HepG2 (cell line): ENCODE measurements around the gene TCFL5. TPM values are rescaled to one million over a fixed set of nuclear protein-coding genes. Genes with fewer than 3 reads are reported as not detected.

Experiments
- BRD4 ChIP-seq: sonication (generic); formaldehyde crosslinking; IDR thresholded peaks from 2 replicates; pipeline ENCODE4 v1.4.0; 2020; ENCODE audit warnings: missing genetic modification reagents
- CHCHD3 ChIP-seq: sonication (generic); formaldehyde crosslinking; IDR thresholded peaks from 2 replicates; pipeline ENCODE4 v1.8.0; 2022; ENCODE audit warnings: mild to moderate bottlenecking, missing genetic modification reagents, moderate library complexity
- CHD4 ChIP-seq: fragments of 200-600 bp; sonication (generic); IDR thresholded peaks from 2 replicates; pipeline ENCODE4 v1.7.0; 2017; ENCODE audit warnings: mild to moderate bottlenecking, low read length, borderline replicate concordance
- GPN1 ChIP-seq: sonication (generic); formaldehyde crosslinking; IDR thresholded peaks from 2 replicates; pipeline ENCODE4 v1.5.1; 2020; ENCODE audit warnings: missing genetic modification reagents, borderline replicate concordance
- HNRNPK ChIP-seq: fragments of 200-400 bp; formaldehyde crosslinking; IDR thresholded peaks from 2 replicates; pipeline ENCODE4 v1.6.1; 2018; ENCODE audit warnings: low read length, low read depth, moderate library complexity, mild to moderate bottlenecking; ENCODE audit not compliant: poor library complexity, severe bottlenecking
- HOXA5 ChIP-seq: sonication (generic); formaldehyde crosslinking; IDR thresholded peaks from 2 replicates; pipeline ENCODE4 v1.4.0; 2020; ENCODE audit warnings: missing genetic modification reagents
- IRX3 ChIP-seq: sonication (generic); formaldehyde crosslinking; IDR thresholded peaks from 2 replicates; pipeline ENCODE4 v1.8.1; 2023; ENCODE audit warnings: mild to moderate bottlenecking, low read depth, missing genetic modification reagents, borderline replicate concordance
- KAT2B ChIP-seq: fragments of 150-350 bp; IDR thresholded peaks from 2 replicates; pipeline ENCODE4 v1.6.1; 2014; ENCODE audit warnings: low read depth, low read length, borderline replicate concordance
- KLF9 ChIP-seq: IDR thresholded peaks from 2 replicates; pipeline ENCODE4 v1.6.1; 2016; ENCODE audit warnings: low read depth
- NCOA2 ChIP-seq: sonication (generic); formaldehyde crosslinking; IDR thresholded peaks from 2 replicates; pipeline ENCODE4 v1.8.0; 2022; ENCODE audit warnings: inconsistent platforms
- PPARG ChIP-seq: conservative IDR thresholded peaks from 2 replicates; pipeline ENCODE4 v1.6.1; 2016; ENCODE audit warnings: missing biosample characterization, missing genetic modification reagents
- RFX1 ChIP-seq: fragments of 450-650 bp; IDR thresholded peaks from 2 replicates; pipeline ENCODE4 v1.6.1; 2017
- SRSF4 ChIP-seq: fragments of 200-400 bp; formaldehyde crosslinking; IDR thresholded peaks from one replicate; pipeline ENCODE4 v1.6.1; 2018; ENCODE audit warnings: mild to moderate bottlenecking, low read depth, low read length, moderate library complexity; ENCODE audit not compliant: poor library complexity, severe bottlenecking
- SRSF9 ChIP-seq: fragments of 200-400 bp; formaldehyde crosslinking; IDR thresholded peaks from 2 replicates; pipeline ENCODE4 v1.6.1; 2018; ENCODE audit warnings: borderline replicate concordance, mild to moderate bottlenecking, low read depth, low read length; ENCODE audit not compliant: insufficient read depth, poor library complexity, severe bottlenecking
- WIZ ChIP-seq: sonication (generic); formaldehyde crosslinking; IDR thresholded peaks from 2 replicates; pipeline ENCODE4 v1.5.1; 2020; ENCODE audit warnings: mild to moderate bottlenecking, missing genetic modification reagents
- ZFP62 ChIP-seq: sonication (generic); formaldehyde crosslinking; IDR thresholded peaks from 2 replicates; pipeline ENCODE4 v1.4.0; 2020; ENCODE audit warnings: missing genetic modification reagents
- ZNF143 ChIP-seq: sonication (generic); formaldehyde crosslinking; IDR thresholded peaks from 2 replicates; pipeline ENCODE4 v1.4.0; 2020; ENCODE audit warnings: missing genetic modification reagents
- ZNF207 ChIP-seq: fragments of 450-650 bp; IDR thresholded peaks from 2 replicates; pipeline ENCODE4 v1.6.1; 2016; ENCODE audit warnings: antibody characterized with exemption, borderline replicate concordance
- ZNF296 ChIP-seq: sonication (generic); formaldehyde crosslinking; conservative IDR thresholded peaks from 2 replicates; pipeline ENCODE4 v1.5.0; 2020; ENCODE audit warnings: mild to moderate bottlenecking, missing genetic modification reagents
- ZNF317 ChIP-seq: sonication (generic); formaldehyde crosslinking; IDR thresholded peaks from 2 replicates; pipeline ENCODE4 v1.5.0; 2020; ENCODE audit warnings: mild to moderate bottlenecking, missing genetic modification reagents
- ZNF577 ChIP-seq: sonication (generic); formaldehyde crosslinking; IDR thresholded peaks from 2 replicates; pipeline ENCODE4 v1.4.0; 2020; ENCODE audit warnings: mild to moderate bottlenecking, low read depth, missing genetic modification reagents, borderline replicate concordance
- ZNF619 ChIP-seq: sonication (generic); formaldehyde crosslinking; IDR thresholded peaks from 2 replicates; pipeline ENCODE4 v1.4.0; 2020; ENCODE audit warnings: mild to moderate bottlenecking, missing genetic modification reagents
- ZNF773 ChIP-seq: sonication (generic); formaldehyde crosslinking; IDR thresholded peaks from 2 replicates; pipeline ENCODE4 v1.4.0; 2020; ENCODE audit warnings: missing genetic modification reagents, borderline replicate concordance
- polyA plus RNA-seq, 8 experiments: library from polyadenylated mRNA; depleted of rRNA in 3 of 8; stranded (reverse) in 7 of 8; unstranded in 1 of 8; fragments of >200 nt; fragmentation: Illumina TruSeq in 4 of 8; extraction: Trizol in 4 of 8; gene quantifications; 2 replicates each; pipeline versions ENCODE4 v1.2.1 to v1.2.3, GENCODE V29; 2011 to 2016; ENCODE audit warnings: low read depth in 4 of 8, missing spikeins in 1 of 8, mixed read lengths in 1 of 8; ENCODE audit not compliant: insufficient read depth in 1 of 8
- total RNA-seq, 5 experiments: library from RNA; depleted of rRNA; stranded (reverse); fragments of >200 nt; fragmentation: Illumina TruSeq; extraction: Trizol; gene quantifications; 2 replicates each; pipeline ENCODE4 v1.2.3, GENCODE V29; 2016; ENCODE audit warnings: low read depth in 1 of 5
- TF ChIP-seq, protein P1 (sequence below): sonication (generic); formaldehyde crosslinking; IDR thresholded peaks from 2 replicates; pipeline ENCODE4 v1.4.0; 2020; ENCODE audit warnings: mild to moderate bottlenecking, missing genetic modification reagents, borderline replicate concordance
- TF ChIP-seq, protein P2 (sequence below): sonication (generic); formaldehyde crosslinking; conservative IDR thresholded peaks from 2 replicates; pipeline ENCODE4 v1.8.0; 2022; ENCODE audit warnings: mild to moderate bottlenecking, moderate library complexity, missing genetic modification reagents
- TF ChIP-seq, protein P3 (sequence below): fragments of 450-650 bp; IDR thresholded peaks from 2 replicates; pipeline ENCODE4 v1.6.1; 2017

Gene TCFL5
- total and polyA plus RNA-seq, 2 of the 13 experiments (the other 11 are each of a cell fraction or from before 2014, with no cell fraction given), result 14.8 to 20.0 TPM

DNA sequence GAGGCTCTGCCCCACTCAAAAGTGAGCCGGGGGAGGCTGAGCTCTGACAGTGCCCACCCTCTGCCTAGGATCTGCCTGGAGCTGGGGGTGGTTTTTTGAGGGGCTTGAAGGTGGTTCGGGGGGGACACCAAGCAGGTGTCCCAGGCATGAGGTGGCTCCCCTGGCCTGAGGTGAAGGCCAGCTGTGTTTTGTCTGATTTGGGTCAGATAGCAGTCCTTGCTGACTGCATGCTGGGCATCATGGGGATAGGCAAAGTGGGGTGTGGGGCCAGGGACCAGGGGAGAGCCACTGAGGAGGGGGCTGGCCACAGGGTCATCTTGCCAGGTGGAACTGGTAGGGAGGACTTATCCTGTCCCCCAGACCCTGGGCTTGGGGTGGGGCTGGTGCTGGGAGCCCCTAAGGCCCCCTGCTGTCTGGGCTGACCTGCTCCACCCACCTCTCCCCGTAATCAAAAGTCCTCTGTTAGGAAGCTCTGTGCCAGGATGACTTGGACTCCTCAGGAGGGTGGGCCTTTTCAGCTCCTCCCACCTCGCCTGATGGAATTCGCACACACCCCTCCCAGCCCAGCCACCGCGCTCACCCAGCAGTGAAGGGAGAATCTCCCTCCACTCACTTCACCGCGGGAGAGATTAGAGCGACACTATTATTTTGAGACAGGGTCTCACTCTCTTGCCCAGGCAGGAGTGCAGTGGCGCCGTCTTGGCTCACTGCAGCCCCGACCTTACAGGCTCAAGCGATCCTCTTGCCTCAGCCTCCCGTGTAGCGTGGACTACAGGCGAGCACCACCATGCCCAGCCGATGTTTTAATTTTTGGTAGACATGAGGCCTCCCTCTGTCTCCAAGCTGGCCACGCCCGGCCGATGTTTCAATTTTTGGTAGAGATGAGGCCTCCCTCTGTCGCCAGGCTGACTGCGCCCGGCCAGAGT lies 46.3 kb downstream of the TCFL5 start (continued):
- TF ChIP-seq, protein P1, sequence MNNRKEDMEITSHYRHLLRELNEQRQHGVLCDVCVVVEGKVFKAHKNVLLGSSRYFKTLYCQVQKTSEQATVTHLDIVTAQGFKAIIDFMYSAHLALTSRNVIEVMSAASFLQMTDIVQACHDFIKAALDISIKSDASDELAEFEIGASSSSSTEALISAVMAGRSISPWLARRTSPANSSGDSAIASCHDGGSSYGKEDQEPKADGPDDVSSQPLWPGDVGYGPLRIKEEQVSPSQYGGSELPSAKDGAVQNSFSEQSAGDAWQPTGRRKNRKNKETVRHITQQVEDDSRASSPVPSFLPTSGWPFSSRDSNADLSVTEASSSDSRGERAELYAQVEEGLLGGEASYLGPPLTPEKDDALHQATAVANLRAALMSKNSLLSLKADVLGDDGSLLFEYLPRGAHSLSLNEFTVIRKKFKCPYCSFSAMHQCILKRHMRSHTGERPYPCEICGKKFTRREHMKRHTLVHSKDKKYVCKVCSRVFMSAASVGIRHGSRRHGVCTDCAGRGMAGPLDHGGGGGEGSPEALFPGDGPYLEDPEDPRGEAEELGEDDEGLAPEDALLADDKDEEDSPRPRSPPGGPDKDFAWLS, result no peak
- no peak for TF ChIP-seq KAT2B
- no peak for TF ChIP-seq GPN1 (CRISPR knock-in tag)
- TF ChIP-seq ZNF317, result no peak
- no peak for TF ChIP-seq PPARG (CRISPR knock-in tag)
- TF ChIP-seq, protein P2, sequence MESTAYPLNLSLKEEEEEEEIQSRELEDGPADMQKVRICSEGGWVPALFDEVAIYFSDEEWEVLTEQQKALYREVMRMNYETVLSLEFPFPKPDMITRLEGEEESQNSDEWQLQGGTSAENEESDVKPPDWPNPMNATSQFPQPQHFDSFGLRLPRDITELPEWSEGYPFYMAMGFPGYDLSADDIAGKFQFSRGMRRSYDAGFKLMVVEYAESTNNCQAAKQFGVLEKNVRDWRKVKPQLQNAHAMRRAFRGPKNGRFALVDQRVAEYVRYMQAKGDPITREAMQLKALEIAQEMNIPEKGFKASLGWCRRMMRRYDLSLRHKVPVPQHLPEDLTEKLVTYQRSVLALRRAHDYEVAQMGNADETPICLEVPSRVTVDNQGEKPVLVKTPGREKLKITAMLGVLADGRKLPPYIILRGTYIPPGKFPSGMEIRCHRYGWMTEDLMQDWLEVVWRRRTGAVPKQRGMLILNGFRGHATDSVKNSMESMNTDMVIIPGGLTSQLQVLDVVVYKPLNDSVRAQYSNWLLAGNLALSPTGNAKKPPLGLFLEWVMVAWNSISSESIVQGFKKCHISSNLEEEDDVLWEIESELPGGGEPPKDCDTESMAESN (CRISPR knock-in tag), result no peak
- TF ChIP-seq HNRNPK, result no peak
- TF ChIP-seq CHCHD3, result no peak
- no peak for TF ChIP-seq ZNF773
- TF ChIP-seq CHD4, result no peak; the same call in 1 of the 2 replicates
- TF ChIP-seq ZNF207, result no peak
- no peak for TF ChIP-seq SRSF9
- TF ChIP-seq ZNF577 (CRISPR knock-in tag), result no peak; the same call in 1 of the 2 replicates
- TF ChIP-seq, protein P3, sequence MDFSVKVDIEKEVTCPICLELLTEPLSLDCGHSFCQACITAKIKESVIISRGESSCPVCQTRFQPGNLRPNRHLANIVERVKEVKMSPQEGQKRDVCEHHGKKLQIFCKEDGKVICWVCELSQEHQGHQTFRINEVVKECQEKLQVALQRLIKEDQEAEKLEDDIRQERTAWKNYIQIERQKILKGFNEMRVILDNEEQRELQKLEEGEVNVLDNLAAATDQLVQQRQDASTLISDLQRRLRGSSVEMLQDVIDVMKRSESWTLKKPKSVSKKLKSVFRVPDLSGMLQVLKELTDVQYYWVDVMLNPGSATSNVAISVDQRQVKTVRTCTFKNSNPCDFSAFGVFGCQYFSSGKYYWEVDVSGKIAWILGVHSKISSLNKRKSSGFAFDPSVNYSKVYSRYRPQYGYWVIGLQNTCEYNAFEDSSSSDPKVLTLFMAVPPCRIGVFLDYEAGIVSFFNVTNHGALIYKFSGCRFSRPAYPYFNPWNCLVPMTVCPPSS, result no peak
- TF ChIP-seq KLF9 (CRISPR knock-in tag), result no peak
- no peak for TF ChIP-seq IRX3 (CRISPR knock-in tag)
- no peak for TF ChIP-seq ZFP62 (CRISPR knock-in tag)
- no peak for TF ChIP-seq WIZ (CRISPR knock-in tag)
- TF ChIP-seq RFX1, result no peak
- 0 out of 2 replicates have a peak, but pooled peaks have one; percentile 25 for TF ChIP-seq HOXA5 (CRISPR knock-in tag)
- TF ChIP-seq ZNF143 (CRISPR knock-in tag), result 0 out of 2 replicates have a peak, but pooled peaks have one; percentile 18
- TF ChIP-seq NCOA2, result peak; percentile 54; the same call in 1 of the 2 replicates
- TF ChIP-seq ZNF296 (CRISPR knock-in tag), result no peak
- TF ChIP-seq SRSF4, result no peak
- no peak for TF ChIP-seq BRD4 (CRISPR knock-in tag)
- TF ChIP-seq ZNF619 (CRISPR knock-in tag), result no peak
